PC-9 (cell line): ENCODE results near the gene TRIM3.

Experiments
- EZH2 ChIP-seq: fragments of 200-600 bp; sonication (generic); IDR thresholded peaks from 2 replicates; pipeline ENCODE4 v1.8.0; 2017; ENCODE audit warnings: antibody characterized with exemption, low read depth
- TF ChIP-seq, protein P1 (sequence below): fragments of 200-600 bp; sonication (generic); conservative IDR thresholded peaks from 2 replicates; pipeline ENCODE4 v1.6.1; 2017; ENCODE audit warnings: mixed run types, antibody characterized with exemption, mild to moderate bottlenecking, moderate library complexity

DNA sequence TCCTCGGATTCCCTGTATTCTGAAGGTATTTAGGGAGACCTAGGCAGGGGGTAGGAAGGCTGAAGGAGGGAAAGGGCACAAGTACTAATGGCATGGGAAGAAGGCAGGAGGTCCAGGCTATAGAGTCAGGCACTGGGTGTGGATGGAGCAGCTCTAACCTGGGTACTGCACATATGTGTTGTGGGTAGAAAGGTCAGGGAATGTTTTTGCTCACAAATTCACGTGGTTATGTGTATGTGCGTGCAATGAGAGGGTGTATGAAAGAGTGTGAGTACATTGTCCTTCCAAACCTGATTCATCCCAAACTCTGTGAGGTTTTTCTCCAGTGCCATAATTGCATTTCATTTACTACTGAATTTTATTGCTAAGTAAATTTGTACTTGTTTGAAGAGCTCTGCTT, 46.5 kb upstream of the TRIM3 start:
- TF ChIP-seq, protein P1, sequence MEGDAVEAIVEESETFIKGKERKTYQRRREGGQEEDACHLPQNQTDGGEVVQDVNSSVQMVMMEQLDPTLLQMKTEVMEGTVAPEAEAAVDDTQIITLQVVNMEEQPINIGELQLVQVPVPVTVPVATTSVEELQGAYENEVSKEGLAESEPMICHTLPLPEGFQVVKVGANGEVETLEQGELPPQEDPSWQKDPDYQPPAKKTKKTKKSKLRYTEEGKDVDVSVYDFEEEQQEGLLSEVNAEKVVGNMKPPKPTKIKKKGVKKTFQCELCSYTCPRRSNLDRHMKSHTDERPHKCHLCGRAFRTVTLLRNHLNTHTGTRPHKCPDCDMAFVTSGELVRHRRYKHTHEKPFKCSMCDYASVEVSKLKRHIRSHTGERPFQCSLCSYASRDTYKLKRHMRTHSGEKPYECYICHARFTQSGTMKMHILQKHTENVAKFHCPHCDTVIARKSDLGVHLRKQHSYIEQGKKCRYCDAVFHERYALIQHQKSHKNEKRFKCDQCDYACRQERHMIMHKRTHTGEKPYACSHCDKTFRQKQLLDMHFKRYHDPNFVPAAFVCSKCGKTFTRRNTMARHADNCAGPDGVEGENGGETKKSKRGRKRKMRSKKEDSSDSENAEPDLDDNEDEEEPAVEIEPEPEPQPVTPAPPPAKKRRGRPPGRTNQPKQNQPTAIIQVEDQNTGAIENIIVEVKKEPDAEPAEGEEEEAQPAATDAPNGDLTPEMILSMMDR, result no peak
- no peak for TF ChIP-seq EZH2
